Karpas-422 (cell line): Measurements from ENCODE around the gene RNASE12. TPM values are rescaled to one million over a fixed set of nuclear protein-coding genes. Genes with fewer than 3 reads are reported as not detected.
"Not testable (repeated sequence)": the region's sequence is repeated elsewhere in the genome, so short reads cannot be mapped to it uniquely, and the experiment has no call there.

Experiments used
- DNase-seq: peaks from one replicate; pipeline ENCODE4 v3.0.0-alpha.2; 2015
- H2AFZ ChIP-seq: fragments of 200-600 bp; sonication (generic); 2 replicates; pipeline ENCODE4 v1.6.1; 2014; ENCODE audit warnings: antibody characterized with exemption, low read length, mixed read lengths
- H3K27ac ChIP-seq: fragments of 200-600 bp; sonication (generic); 2 replicates; pipeline ENCODE4 v1.5.1; 2014; ENCODE audit warnings: mild to moderate bottlenecking, low read length, moderate library complexity
- H3K27me3 ChIP-seq: fragments of 200-600 bp; sonication (generic); 2 replicates; pipeline ENCODE4 v1.6.1; 2014; ENCODE audit warnings: low read length, mixed read lengths
- H3K36me3 ChIP-seq: fragments of 200-600 bp; sonication (generic); 2 replicates; pipeline ENCODE4 v1.6.1; 2014; ENCODE audit warnings: low read length, mixed read lengths; ENCODE audit not compliant: insufficient read depth
- H3K4me1 ChIP-seq: fragments of 200-600 bp; sonication (generic); 2 replicates; pipeline ENCODE4 v1.6.1; 2014; ENCODE audit warnings: mild to moderate bottlenecking, low read length, mixed read lengths
- H3K4me2 ChIP-seq: fragments of 200-600 bp; sonication (generic); 2 replicates; pipeline ENCODE4 v1.6.1; 2014; ENCODE audit warnings: low read length, low read depth, mild to moderate bottlenecking; ENCODE audit not compliant: poor library complexity, severe bottlenecking
- H3K4me3 ChIP-seq: fragments of 200-600 bp; sonication (generic); 2 replicates; pipeline ENCODE4 v1.5.1; 2014; ENCODE audit warnings: mild to moderate bottlenecking, antibody characterized with exemption, low read length, mixed read lengths
- H3K79me2 ChIP-seq: fragments of 200-600 bp; sonication (generic); 2 replicates; pipeline ENCODE4 v1.6.1; 2014; ENCODE audit warnings: mild to moderate bottlenecking, low read length, mixed read lengths
- H3K9ac ChIP-seq: fragments of 200-600 bp; sonication (generic); 2 replicates; pipeline ENCODE4 v1.6.0; 2014; ENCODE audit warnings: low read length
- H3K9me2 ChIP-seq: fragments of 200-600 bp; sonication (generic), shearing (Covaris generic); replicated peaks from 2 replicates; pipeline ENCODE4 v1.6.0; 2014; ENCODE audit warnings: mild to moderate bottlenecking, low read length, moderate library complexity; ENCODE audit not compliant: insufficient read depth
- H3K9me3 ChIP-seq: fragments of 300-700, 200-600 bp; sonication (generic); 2 replicates; pipeline ENCODE4 v1.6.1; 2014; ENCODE audit warnings: low read length, mixed read lengths
- H4K20me1 ChIP-seq: fragments of 200-600 bp; sonication (generic); 2 replicates; pipeline ENCODE4 v1.6.1; 2014; ENCODE audit warnings: mild to moderate bottlenecking, antibody characterized with exemption, low read length, low read depth; ENCODE audit not compliant: insufficient read depth
- total RNA-seq: library from RNA; depleted of rRNA; stranded (reverse); fragments of >200 nt; shearing (Covaris generic); gene quantifications from 2 replicates; pipeline ENCODE4 v1.2.3, GENCODE V29; 2014; ENCODE audit warnings: low replicate concordance

The RNASE12 gene
- total RNA-seq, 1 experiment from 2014 or later = not detected

- H2AFZ ChIP-seq = no peak overlapping the region
- H3K9me2 ChIP-seq = no peaks in the 10 kb centered on the region
- no peaks in the 10 kb centered on the region for H3K27me3 ChIP-seq
- no peaks in the 10 kb centered on the region for H3K79me2 ChIP-seq
- H3K9ac ChIP-seq = no peak overlapping the region
- no peaks in the 10 kb centered on the region for H3K9me3 ChIP-seq
- H3K4me3 ChIP-seq = no peak overlapping the region
- H4K20me1 ChIP-seq = no peaks in the 10 kb centered on the region
- no peak overlapping the region for H3K4me2 ChIP-seq
- H3K4me1 ChIP-seq = no peaks in the 10 kb centered on the region
- no peaks in the 10 kb centered on the region for H3K36me3 ChIP-seq
- DNase-seq = no peak
- H3K27ac ChIP-seq = no peak overlapping the region
These were observed 12.2 kb downstream of the RNASE12 start for GRCh38 chr14:20578784-20579502.

GRCh38 chr14:20578325-20578724 lies 12.9 kb downstream of the RNASE12 start:
- Histone ChIP-seq H3K27ac (no peak overlapping the region), H3K4me2 (no peak overlapping the region), H3K4me3 (no peak overlapping the region), H3K9me3 (no peaks in the 10 kb centered on the region), H2AFZ (no peak overlapping the region), H4K20me1 (no peaks in the 10 kb centered on the region), H3K9ac (no peak overlapping the region), H3K4me1 (no peaks in the 10 kb centered on the region), H3K36me3 (no peaks in the 10 kb centered on the region), H3K27me3 (no peaks in the 10 kb centered on the region), H3K9me2 (no peaks in the 10 kb centered on the region), H3K79me2 (no peaks in the 10 kb centered on the region)
- no peak for DNase-seq

GRCh38 chr14:20572382-20572990 lies 18.7 kb downstream of the RNASE12 start:
- not testable (repeated sequence) for DNase-seq, H3K9me3 ChIP-seq, H3K36me3 ChIP-seq, H2AFZ ChIP-seq, H3K4me1 ChIP-seq, H3K79me2 ChIP-seq, H3K4me3 ChIP-seq, H3K9me2 ChIP-seq, H3K27me3 ChIP-seq, H3K27ac ChIP-seq, H3K9ac ChIP-seq, H3K4me2 ChIP-seq, H4K20me1 ChIP-seq

- not testable (repeated sequence) for H3K4me1 ChIP-seq, H3K9ac ChIP-seq, DNase-seq, H3K4me2 ChIP-seq, H3K4me3 ChIP-seq, H3K27me3 ChIP-seq, H3K36me3 ChIP-seq, H4K20me1 ChIP-seq, H2AFZ ChIP-seq, H3K27ac ChIP-seq, H3K79me2 ChIP-seq, H3K9me2 ChIP-seq, H3K9me3 ChIP-seq
These were observed 20.5 kb downstream of the RNASE12 start for GRCh38 chr14:20570720-20571119.

GRCh38 chr14:20569865-20570264 lies 21.3 kb downstream of the RNASE12 start:
- H3K27me3 ChIP-seq, H3K9me2 ChIP-seq, H2AFZ ChIP-seq, H3K9me3 ChIP-seq, H3K79me2 ChIP-seq, H3K4me2 ChIP-seq, DNase-seq, H3K27ac ChIP-seq, H4K20me1 ChIP-seq, H3K9ac ChIP-seq, H3K4me1 ChIP-seq, H3K36me3 ChIP-seq, H3K4me3 ChIP-seq: not testable (repeated sequence)

- no peaks in the 10 kb centered on the region for H3K27me3 ChIP-seq
- H3K4me2 ChIP-seq = no peak overlapping the region
- H3K4me1 ChIP-seq = no peaks in the 10 kb centered on the region
- no peaks in the 10 kb centered on the region for H3K36me3 ChIP-seq
- H3K4me3 ChIP-seq = no peak overlapping the region
- H4K20me1 ChIP-seq = no peaks in the 10 kb centered on the region
- no peak overlapping the region for H2AFZ ChIP-seq
- DNase-seq = no peak
- no peaks in the 10 kb centered on the region for H3K79me2 ChIP-seq
- H3K9me3 ChIP-seq = no peaks in the 10 kb centered on the region
- no peak overlapping the region for H3K9ac ChIP-seq
- no peak overlapping the region for H3K27ac ChIP-seq
- no peaks in the 10 kb centered on the region for H3K9me2 ChIP-seq
These were observed 22.1 kb downstream of the RNASE12 start for GRCh38 chr14:20569066-20569465.

GRCh38 chr14:20568393-20568792 lies 22.8 kb downstream of the RNASE12 start:
- no peaks in the 10 kb centered on the region for H3K9me3 ChIP-seq
- no peaks in the 10 kb centered on the region for H3K4me1 ChIP-seq
- no peaks in the 10 kb centered on the region for H3K36me3 ChIP-seq
- H3K27me3 ChIP-seq = no peaks in the 10 kb centered on the region
- no peak overlapping the region for H3K4me3 ChIP-seq
- no peak for DNase-seq
- H3K79me2 ChIP-seq = no peaks in the 10 kb centered on the region
- no peak overlapping the region for H2AFZ ChIP-seq
- H4K20me1 ChIP-seq = no peaks in the 10 kb centered on the region
- H3K9ac ChIP-seq = no peak overlapping the region
- H3K27ac ChIP-seq = no peak overlapping the region
- no peak overlapping the region for H3K4me2 ChIP-seq
- H3K9me2 ChIP-seq = no peaks in the 10 kb centered on the region

- not testable (repeated sequence) for H3K4me3 ChIP-seq, H3K79me2 ChIP-seq, H3K9me2 ChIP-seq, H3K9ac ChIP-seq, H3K27me3 ChIP-seq, H2AFZ ChIP-seq, H3K9me3 ChIP-seq, DNase-seq, H3K4me2 ChIP-seq, H3K36me3 ChIP-seq, H3K27ac ChIP-seq, H4K20me1 ChIP-seq, H3K4me1 ChIP-seq
These were observed 24.0 kb downstream of the RNASE12 start for GRCh38 chr14:20567199-20567598.
